HUES48 (cell line): ENCODE data around the gene MROH7.
"Not testable (repeated sequence)": the region's sequence is repeated elsewhere in the genome, so short reads cannot be mapped to it uniquely, and the experiment has no call there.

Experiments
- H3K27ac ChIP-seq: one replicate; pipeline ENCODE4 v1.7.0; 2013; ENCODE audit warnings: low read depth, low read length, inconsistent platforms
- H3K27me3 ChIP-seq: 2 replicates; pipeline ENCODE4 v1.6.1; 2013; ENCODE audit warnings: mild to moderate bottlenecking, low read length; ENCODE audit not compliant: control insufficient read depth, insufficient read depth
- H3K36me3 ChIP-seq: 2 replicates; pipeline ENCODE4 v1.6.1; 2013; ENCODE audit warnings: low read length; ENCODE audit not compliant: control insufficient read depth, insufficient read depth
- H3K4me1 ChIP-seq: 2 replicates; pipeline ENCODE4 v1.6.1; 2013; ENCODE audit warnings: mild to moderate bottlenecking, low read length; ENCODE audit not compliant: control insufficient read depth, insufficient read depth
- H3K4me3 ChIP-seq: 2 replicates; pipeline ENCODE4 v1.5.1; 2013; ENCODE audit warnings: mild to moderate bottlenecking, low read depth, low read length
- H3K9ac ChIP-seq: 2 replicates; pipeline ENCODE4 v1.6.1; 2013; ENCODE audit warnings: mild to moderate bottlenecking, low read depth, low read length, moderate library complexity
- H3K9me3 ChIP-seq: 2 replicates; pipeline ENCODE4 v1.6.1; 2013; ENCODE audit warnings: low read length; ENCODE audit not compliant: control insufficient read depth, insufficient read depth

MROH7 gene

DNA sequence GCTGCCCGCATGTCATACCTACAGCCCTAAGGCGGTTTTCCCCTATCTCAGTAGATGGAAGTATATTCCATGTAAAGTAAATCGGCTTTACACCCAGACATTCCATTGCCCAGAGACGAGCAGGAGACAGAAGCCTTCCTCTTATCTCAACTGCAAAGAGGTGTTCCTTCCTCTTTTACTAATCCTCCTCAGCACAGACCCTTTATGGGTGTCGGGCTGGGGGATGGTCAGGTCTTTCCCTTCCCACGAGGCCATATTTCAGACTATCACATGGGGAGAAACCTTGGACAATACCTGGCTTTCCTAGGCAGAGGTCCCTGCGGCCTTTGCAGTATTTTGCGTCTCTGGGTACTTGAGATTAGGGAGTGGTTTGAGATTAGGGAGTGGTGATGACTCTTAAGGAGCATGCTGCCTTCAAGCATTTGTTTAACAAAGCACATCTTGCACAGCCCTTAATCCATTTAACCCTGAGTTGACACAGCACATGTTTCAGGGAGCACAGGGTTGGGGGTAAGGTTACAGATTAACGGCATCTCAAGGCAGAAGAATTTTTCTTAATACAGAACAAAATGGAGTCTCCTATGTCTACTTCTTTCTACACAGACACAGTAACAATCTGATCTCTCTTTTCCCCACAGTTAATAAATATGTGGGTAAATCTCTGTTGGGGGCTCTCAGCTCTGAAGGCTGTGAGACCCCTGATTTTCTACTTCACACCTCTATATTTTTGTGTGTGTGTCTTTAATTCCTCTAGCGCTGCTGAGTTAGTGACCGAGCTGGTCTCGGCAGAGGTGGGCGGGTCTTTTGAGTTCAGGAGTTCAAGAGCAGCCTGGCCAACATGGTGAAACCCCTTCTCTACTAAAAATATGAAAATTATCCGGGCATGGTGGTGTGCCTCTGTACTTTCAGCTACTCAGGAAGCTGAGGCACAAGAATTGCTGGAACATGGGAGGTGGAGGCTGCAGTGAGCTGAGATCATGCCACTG is 4.8 kb upstream of the MROH7 start:
- H3K9ac ChIP-seq, H3K4me1 ChIP-seq, H3K36me3 ChIP-seq, H3K9me3 ChIP-seq, H3K4me3 ChIP-seq, H3K27me3 ChIP-seq, H3K27ac ChIP-seq: not testable (repeated sequence)

GRCh38 chr1:54640361-54640760 is 1.2 kb upstream of the MROH7 start:
- no peaks in the 10 kb centered on the region for H3K27me3 ChIP-seq

DNA sequence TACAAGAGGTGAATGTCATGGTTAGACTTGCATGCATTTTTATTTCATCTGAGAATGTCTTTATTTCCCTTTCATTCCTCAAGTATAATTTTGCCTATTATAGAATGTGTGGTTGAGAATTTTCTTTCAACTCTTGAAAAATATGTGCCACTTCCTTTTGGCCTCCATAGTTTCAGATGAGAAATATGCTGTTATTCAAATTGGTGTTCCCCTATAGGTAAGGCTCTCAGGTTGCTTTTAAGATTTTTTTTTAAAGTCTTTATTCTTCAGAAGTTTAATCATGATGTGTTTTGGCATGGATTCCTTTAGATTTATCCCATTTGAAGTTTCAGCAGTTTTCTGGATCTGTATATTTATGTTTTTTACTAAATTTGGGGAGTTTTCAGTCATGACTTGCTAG is 2.1 kb downstream of the MROH7 start:
- H3K36me3 ChIP-seq = no peaks in the 10 kb centered on the region
- H3K27me3 ChIP-seq = no peaks in the 10 kb centered on the region
- no peak overlapping the region for H3K9ac ChIP-seq
- no peak overlapping the region for H3K4me3 ChIP-seq
- peaks cover 4% of the 10 kb centered on the region; the same call in 1 of the 2 replicates for H3K9me3 ChIP-seq
- H3K27ac ChIP-seq = no peak overlapping the region
- no peaks in the 10 kb centered on the region for H3K4me1 ChIP-seq

More at GRCh38 chr1:54640361-54640760, 1.2 kb upstream of the MROH7 start:
- no peak overlapping the region for H3K27ac ChIP-seq
- H3K9ac ChIP-seq = no peak overlapping the region
- H3K4me1 ChIP-seq = no peaks in the 10 kb centered on the region
- no peak overlapping the region for H3K4me3 ChIP-seq
- peaks cover 6% of the 10 kb centered on the region; the same call in 1 of the 2 replicates for H3K9me3 ChIP-seq
- no peaks in the 10 kb centered on the region for H3K36me3 ChIP-seq

DNA sequence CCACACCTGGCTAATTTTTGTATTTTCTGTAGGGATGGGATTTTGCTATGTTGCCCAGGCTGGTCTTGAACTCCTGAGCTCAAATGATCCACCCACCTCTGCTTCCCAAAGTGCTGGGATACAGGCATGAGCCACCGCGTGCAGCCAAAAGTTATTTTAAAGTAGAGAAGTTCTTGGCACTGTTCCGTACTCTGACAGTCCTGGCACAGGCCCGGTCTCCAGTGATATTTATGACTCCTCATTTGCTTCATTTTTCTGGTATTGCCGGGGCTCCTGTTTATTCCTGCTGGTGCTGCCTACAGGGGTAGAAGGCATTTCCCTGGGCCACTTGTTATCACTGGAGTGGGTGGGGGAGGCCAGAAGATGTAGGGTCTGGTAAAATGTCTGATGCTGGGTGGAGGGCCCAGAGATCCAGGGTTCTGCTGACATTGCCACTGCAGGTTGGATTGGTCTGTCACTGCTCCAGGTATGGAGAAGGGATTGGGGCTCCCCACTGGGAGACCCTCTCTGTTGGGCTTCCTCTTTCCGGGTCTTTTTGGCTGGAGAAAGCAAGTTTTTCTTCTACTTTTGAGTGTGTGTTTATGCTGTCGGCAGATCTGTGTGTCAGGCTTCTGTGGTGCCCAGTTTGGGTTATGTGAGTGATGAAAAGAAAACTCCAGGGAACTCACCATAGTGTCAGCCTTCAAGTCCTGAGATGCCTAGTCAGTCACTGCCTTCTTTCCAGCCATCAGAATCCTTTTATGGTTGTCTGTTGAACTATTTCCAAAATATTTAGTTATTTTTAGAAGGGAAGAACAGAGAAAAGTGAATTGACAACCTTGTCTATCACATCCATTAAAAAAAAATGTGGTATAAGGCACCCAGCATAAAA is 4.5 kb downstream of the MROH7 start:
- no peak overlapping the region for H3K9ac ChIP-seq
- peaks cover 4% of the 10 kb centered on the region; the same call in 1 of the 2 replicates for H3K9me3 ChIP-seq
- no peaks in the 10 kb centered on the region for H3K27me3 ChIP-seq
- H3K27ac ChIP-seq = no peak overlapping the region
- H3K4me3 ChIP-seq = no peak overlapping the region
- no peaks in the 10 kb centered on the region for H3K4me1 ChIP-seq
- no peaks in the 10 kb centered on the region for H3K36me3 ChIP-seq

- no peaks in the 10 kb centered on the region for H3K9me3 ChIP-seq
- no peaks in the 10 kb centered on the region for H3K4me1 ChIP-seq
- H3K9ac ChIP-seq = no peak overlapping the region
- no peaks in the 10 kb centered on the region for H3K36me3 ChIP-seq
- H3K4me3 ChIP-seq = no peak overlapping the region
- H3K27ac ChIP-seq = no peak overlapping the region
- H3K27me3 ChIP-seq = no peaks in the 10 kb centered on the region
These were observed 7.7 kb downstream of the MROH7 start for GRCh38 chr1:54649130-54649898.

- no peak overlapping the region for H3K4me3 ChIP-seq
- no peaks in the 10 kb centered on the region for H3K4me1 ChIP-seq
- no peak overlapping the region for H3K9ac ChIP-seq
- H3K9me3 ChIP-seq = no peaks in the 10 kb centered on the region
- H3K27ac ChIP-seq = no peak overlapping the region
- no peaks in the 10 kb centered on the region for H3K36me3 ChIP-seq
- H3K27me3 ChIP-seq = no peaks in the 10 kb centered on the region
These were observed 8.3 kb downstream of the MROH7 start for GRCh38 chr1:54649921-54650320.

- no peaks in the 10 kb centered on the region for H3K36me3 ChIP-seq
- H3K9ac ChIP-seq = no peak overlapping the region
- H3K9me3 ChIP-seq = no peaks in the 10 kb centered on the region
- no peaks in the 10 kb centered on the region for H3K27me3 ChIP-seq
- no peak overlapping the region for H3K4me3 ChIP-seq
- no peak overlapping the region for H3K27ac ChIP-seq
- no peaks in the 10 kb centered on the region for H3K4me1 ChIP-seq
These were observed 8.8 kb downstream of the MROH7 start for GRCh38 chr1:54650417-54650816.

DNA sequence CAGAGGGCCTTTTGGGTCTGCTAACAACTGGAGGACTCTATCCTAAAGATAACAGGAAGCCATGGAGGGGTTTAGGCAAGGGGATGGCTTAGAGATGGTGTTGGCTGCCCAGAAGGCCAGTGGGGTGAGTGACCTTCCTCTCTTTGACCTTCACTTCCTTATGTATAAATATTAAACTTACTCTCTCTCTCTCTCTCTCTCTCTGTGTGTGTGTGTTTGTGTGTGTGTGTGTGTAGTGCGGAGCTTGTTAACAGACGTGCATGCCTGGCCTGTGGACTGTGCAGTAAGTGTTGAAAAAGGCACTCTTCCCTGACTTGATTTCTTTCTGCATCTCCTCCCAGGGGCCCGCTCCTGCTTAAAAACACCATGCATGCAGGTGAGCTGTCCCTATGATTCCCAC is 10.0 kb downstream of the MROH7 start:
- Histone ChIP-seq H3K9ac (no peak overlapping the region), H3K9me3 (no peaks in the 10 kb centered on the region), H3K4me1 (no peaks in the 10 kb centered on the region), H3K36me3 (no peaks in the 10 kb centered on the region), H3K27me3 (no peaks in the 10 kb centered on the region), H3K4me3 (no peak overlapping the region), H3K27ac (no peak overlapping the region)

GRCh38 chr1:54652168-54652567 is 10.6 kb downstream of the MROH7 start:
- no peak overlapping the region for H3K9ac ChIP-seq
- H3K27me3 ChIP-seq = no peaks in the 10 kb centered on the region
- H3K4me1 ChIP-seq = no peaks in the 10 kb centered on the region
- no peak overlapping the region for H3K27ac ChIP-seq
- H3K4me3 ChIP-seq = no peak overlapping the region
- no peaks in the 10 kb centered on the region for H3K36me3 ChIP-seq
- H3K9me3 ChIP-seq = no peaks in the 10 kb centered on the region

- no peaks in the 10 kb centered on the region for H3K36me3 ChIP-seq
- H3K27me3 ChIP-seq = no peaks in the 10 kb centered on the region
- no peaks in the 10 kb centered on the region for H3K9me3 ChIP-seq
- no peak overlapping the region for H3K9ac ChIP-seq
- no peak overlapping the region for H3K4me3 ChIP-seq
- no peaks in the 10 kb centered on the region for H3K4me1 ChIP-seq
- no peak overlapping the region for H3K27ac ChIP-seq
These were observed 11.4 kb downstream of the MROH7 start for GRCh38 chr1:54653036-54653435.
